NT2/D1 (cell line): ENCODE data around the gene SLC28A1.

Experiments used
- DNase-seq: peaks from one replicate; pipeline ENCODE4 v3.0.0-alpha.2; 2011; ENCODE audit warnings: low read depth, low spot score
- H3K27me3 ChIP-seq: 2 replicates; pipeline ENCODE4 v1.6.0; 2011; ENCODE audit warnings: mild to moderate bottlenecking; ENCODE audit not compliant: insufficient read length, insufficient read depth
- H3K36me3 ChIP-seq: 2 replicates; pipeline ENCODE4 v1.6.1; 2011; ENCODE audit warnings: mild to moderate bottlenecking, low read length, mixed read lengths; ENCODE audit not compliant: insufficient read depth, insufficient read length
- H3K4me1 ChIP-seq: 2 replicates; pipeline ENCODE4 v1.5.1; 2011; ENCODE audit not compliant: insufficient read depth, insufficient read length
- H3K4me3 ChIP-seq: 2 replicates; pipeline ENCODE4 v1.5.1; 2011; ENCODE audit warnings: low read depth; ENCODE audit not compliant: insufficient read length
- H3K9ac ChIP-seq: 2 replicates; pipeline ENCODE4 v1.6.0; 2011; ENCODE audit warnings: low read depth; ENCODE audit not compliant: insufficient read length
- H3K9me3 ChIP-seq: 2 replicates; pipeline ENCODE4 v1.5.1; 2011; ENCODE audit warnings: mild to moderate bottlenecking, low read length; ENCODE audit not compliant: insufficient read depth
- SUZ12 ChIP-seq: IDR thresholded peaks from 2 replicates; pipeline ENCODE4 v1.6.1; 2011; ENCODE audit not compliant: insufficient read length, insufficient read depth; ENCODE audit errors: extremely low read depth
- YY1 ChIP-seq: IDR thresholded peaks from 2 replicates; pipeline ENCODE4 v1.6.1; 2011; ENCODE audit not compliant: insufficient read length, insufficient read depth
- ZNF274 ChIP-seq: IDR thresholded peaks from 2 replicates; pipeline ENCODE4 v1.6.1; 2011; ENCODE audit warnings: mild to moderate bottlenecking, low read depth, low read length

The SLC28A1 gene

GRCh38 chr15:84987949-84988624 lies 103.6 kb downstream of the SLC28A1 start:
- H3K36me3 ChIP-seq, result no peaks in the 10 kb centered on the region
- TF ChIP-seq ZNF274 (no peak), YY1 (no peak)
- H3K9me3 ChIP-seq, result no peaks in the 10 kb centered on the region
- no peak overlapping the region for H3K4me3 ChIP-seq
- H3K4me1 ChIP-seq, result peaks cover 6% of the 10 kb centered on the region
- peaks cover 10% of the 10 kb centered on the region for H3K27me3 ChIP-seq
- DNase-seq, result no peak
- H3K9ac ChIP-seq, result no peak overlapping the region

DNA sequence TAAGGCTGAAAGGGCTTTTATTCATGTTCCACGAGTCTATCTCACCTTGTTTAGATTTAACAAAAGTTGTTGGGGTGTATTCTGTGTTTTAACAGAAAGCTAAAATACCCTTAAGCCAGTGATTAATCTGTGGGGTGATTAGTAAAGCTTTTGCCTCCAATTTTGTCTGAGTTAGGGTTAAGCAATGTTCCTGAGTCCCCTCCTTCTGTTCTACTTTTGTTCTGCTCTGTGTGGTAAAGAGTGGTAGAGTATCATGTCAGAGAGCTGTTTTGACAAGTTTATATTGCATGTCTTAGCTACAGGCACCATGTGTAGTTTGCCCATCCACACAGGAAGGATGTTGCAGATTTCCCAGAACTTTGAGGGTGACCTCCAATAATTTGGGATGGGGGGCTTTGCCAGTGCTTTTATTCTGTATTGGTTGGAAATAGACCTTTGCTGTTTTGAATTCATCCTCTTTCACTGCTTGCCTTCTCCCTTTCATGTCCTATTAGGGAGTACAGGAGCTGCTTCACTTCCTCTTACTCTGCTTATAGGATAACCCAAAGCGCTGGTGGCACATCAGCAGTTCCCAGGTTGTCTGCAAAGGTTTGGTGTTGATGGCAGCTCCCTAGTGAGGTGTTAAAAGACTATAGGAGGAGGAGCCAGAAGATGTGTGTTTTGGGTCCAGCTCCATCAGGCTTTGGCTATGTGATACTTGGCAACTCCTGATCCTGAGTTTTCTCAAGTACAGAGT lies 104.6 kb downstream of the SLC28A1 start:
- H3K27me3 ChIP-seq, result no peaks in the 10 kb centered on the region
- H3K9me3 ChIP-seq, result no peaks in the 10 kb centered on the region
- H3K36me3 ChIP-seq, result no peaks in the 10 kb centered on the region
- no peak for TF ChIP-seq ZNF274
- no peak for TF ChIP-seq YY1
- TF ChIP-seq SUZ12, result no peak
- DNase-seq, result no peak
- no peak overlapping the region for H3K4me3 ChIP-seq
- H3K9ac ChIP-seq, result no peak overlapping the region
- H3K4me1 ChIP-seq, result peaks cover 3% of the 10 kb centered on the region

DNA sequence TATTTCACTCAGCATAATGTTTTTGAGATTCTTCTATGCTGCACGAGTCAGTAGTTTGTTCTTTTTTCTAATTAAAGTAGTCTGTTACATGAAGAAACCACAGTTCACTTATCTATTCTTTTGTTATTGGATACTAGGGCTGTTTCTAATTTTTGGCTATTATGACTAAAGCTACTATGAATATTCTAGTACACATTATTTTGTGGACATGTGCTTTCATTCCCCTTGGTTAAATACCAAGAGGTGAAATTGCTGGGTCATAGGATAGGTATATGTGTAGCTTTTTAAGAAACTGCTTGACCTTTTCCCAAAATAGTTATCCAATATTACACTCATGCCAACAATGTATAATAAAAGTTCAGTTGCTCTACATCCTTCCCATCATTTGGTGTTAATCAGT lies 106.0 kb downstream of the SLC28A1 start:
- Histone ChIP-seq H3K4me3 (no peak overlapping the region), H3K36me3 (no peaks in the 10 kb centered on the region), H3K9me3 (no peaks in the 10 kb centered on the region), H3K27me3 (no peaks in the 10 kb centered on the region), H3K9ac (no peak overlapping the region), H3K4me1 (peaks cover 1% of the 10 kb centered on the region)
- TF ChIP-seq ZNF274, result no peak
- no peak for TF ChIP-seq YY1
- TF ChIP-seq SUZ12, result no peak
- DNase-seq, result no peak

DNA sequence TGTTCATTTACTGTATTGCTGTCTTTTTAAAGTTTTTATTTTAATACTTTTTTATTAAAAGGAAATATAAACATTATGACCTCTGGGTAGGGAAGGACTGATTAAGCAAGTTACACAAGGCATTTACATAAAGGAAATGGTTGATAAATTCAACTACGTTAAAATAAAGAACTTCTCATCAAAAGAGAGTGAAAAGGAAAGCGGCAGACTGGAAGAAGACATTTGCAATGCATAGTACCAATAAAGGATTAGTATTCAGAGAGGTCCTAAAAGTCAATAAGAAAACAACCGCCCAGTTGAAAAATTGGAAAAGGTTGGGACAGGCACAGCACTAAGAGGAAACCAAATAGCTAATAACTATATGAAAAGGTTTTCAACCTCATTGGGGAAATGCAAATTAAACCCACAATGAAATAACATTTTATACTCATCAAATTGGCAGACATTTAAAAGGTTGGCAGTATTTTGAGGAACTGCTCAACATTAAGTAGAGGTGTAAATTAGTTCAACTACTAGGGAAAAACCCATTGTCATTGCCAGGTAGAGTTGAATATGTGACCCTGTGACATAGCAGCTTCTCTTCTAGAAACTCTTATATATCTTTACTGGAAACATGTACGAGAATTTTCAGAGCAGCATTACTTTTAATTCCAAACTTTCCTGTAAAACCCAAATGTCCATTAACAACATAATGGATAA lies 106.7 kb downstream of the SLC28A1 start:
- Histone ChIP-seq H3K9me3 (no peaks in the 10 kb centered on the region), H3K27me3 (no peaks in the 10 kb centered on the region), H3K9ac (no peak overlapping the region), H3K4me3 (no peak overlapping the region), H3K4me1 (no peaks in the 10 kb centered on the region), H3K36me3 (no peaks in the 10 kb centered on the region)
- no peak for DNase-seq
- TF ChIP-seq ZNF274 (no peak), SUZ12 (no peak), YY1 (no peak)

DNA sequence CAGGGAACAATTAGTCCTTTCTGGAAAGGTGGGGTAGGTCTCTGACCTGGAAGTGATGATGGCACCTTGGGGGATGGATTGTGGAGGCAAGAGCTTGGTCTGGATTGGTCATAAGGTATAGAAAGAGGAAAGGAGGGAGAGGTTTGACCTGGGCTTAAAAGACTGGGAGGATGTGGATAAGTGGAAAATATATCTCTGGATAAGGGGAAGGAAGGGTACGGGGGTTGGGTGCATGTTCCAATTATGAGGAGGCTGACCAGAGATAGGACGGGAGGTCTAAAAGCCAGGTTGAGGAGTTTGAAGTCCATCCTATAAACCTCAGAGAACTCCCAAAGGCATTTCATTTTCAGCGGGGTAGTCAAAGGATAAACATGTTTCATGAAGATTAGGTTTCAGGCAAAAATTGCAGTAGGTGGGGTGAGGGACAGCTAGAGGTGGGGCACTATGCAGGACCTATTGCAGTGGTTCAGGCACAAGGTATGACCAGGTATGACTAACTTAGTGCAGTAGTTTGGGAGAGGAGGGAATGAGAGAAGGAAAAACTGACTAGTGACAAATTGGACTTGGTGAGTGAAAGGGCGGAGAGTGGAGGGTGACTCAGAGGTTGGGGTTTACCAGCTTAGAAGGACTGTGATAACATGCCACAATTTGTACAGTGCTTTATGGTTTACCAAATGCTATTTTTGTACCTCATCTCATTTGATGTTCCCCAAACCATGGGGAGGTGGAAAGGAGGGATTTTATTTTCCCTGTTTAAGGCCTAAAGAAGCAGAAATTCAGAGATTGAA lies 107.9 kb downstream of the SLC28A1 start:
- TF ChIP-seq ZNF274, result no peak
- TF ChIP-seq SUZ12, result no peak
- no peak for TF ChIP-seq YY1
- H3K4me1 ChIP-seq, result no peaks in the 10 kb centered on the region
- H3K9me3 ChIP-seq, result no peaks in the 10 kb centered on the region
- no peak for DNase-seq
- no peak overlapping the region for H3K4me3 ChIP-seq
- no peaks in the 10 kb centered on the region for H3K36me3 ChIP-seq
- H3K9ac ChIP-seq, result no peak overlapping the region
- H3K27me3 ChIP-seq, result no peaks in the 10 kb centered on the region
